K562 (cell line): ENCODE results near the gene GALNS. TPM values are rescaled to one million over a fixed set of nuclear protein-coding genes. Genes with fewer than 3 reads are reported as not detected.

Experiments
- ATAC-seq: fragments of 200-7000 bp; cut with Tn5 transposase; 3 replicates; pipeline ENCODE4 v1.9.1; 2020; ENCODE audit warnings: moderate library complexity
- BruUV-seq: library from RNA; stranded (reverse); fragments of 400-500 nt; replicated peaks from 2 replicates; lab custom pipeline; 2021; lab: Mats Ljungman, UMichigan
- CTCF ChIA-PET: fragments of 300-600 bp; formaldehyde crosslinking; extraction: SDS; loops from one replicate; lab custom pipeline; 2021; ENCODE audit warnings: low intra/inter-chr PET ratio; lab: Yijun Ruan, JAX
- POLR2A ChIA-PET: fragments of 300-600, 350-650 bp; sonication (Branson Sonifier 250); formaldehyde crosslinking; extraction: SDS; loops from one replicate; lab custom pipeline; 2021; ENCODE audit warnings: antibody characterized with exemption, inconsistent platforms; lab: Yijun Ruan, JAX
- DNase-seq, 4 experiments: peaks; one replicate each; pipeline versions ENCODE4 v3.0.0 to v3.0.0-alpha.2; 2011 to 2018; ENCODE audit warnings: low spot score in 3 of 4, mixed read lengths in 3 of 4; ENCODE audit errors: extremely low read depth in 1 of 4
- FAIRE-seq: peaks from 2 replicates; lab custom pipeline; 2011; peaks lifted over from hg19 to GRCh38; lab: Jason Lieb, UNC
- H2AFZ ChIP-seq: 2 replicates; pipeline ENCODE4 v1.6.0; 2011; ENCODE audit warnings: low read depth, low read length, control low read depth, inconsistent platforms
- H3K27ac ChIP-seq: fragments of 200-600 bp; 3 replicates; pipeline ENCODE4 v1.8.0; 2011; ENCODE audit warnings: low read depth, mild to moderate bottlenecking, control low read depth, inconsistent platforms, low read length, moderate library complexity, mixed read lengths; ENCODE audit errors: extremely low read depth
- H3K27me3 ChIP-seq, 2 experiments: fragments of 300-600 bp in 1 of 2; 2 replicates in 1 of 2; 3 replicates in 1 of 2; pipeline versions ENCODE4 v1.6.0 to v1.8.0; 2011; ENCODE audit warnings: inconsistent platforms in 2 of 2, low read length in 2 of 2, mild to moderate bottlenecking in 1 of 2, mixed read lengths in 1 of 2, moderate library complexity in 1 of 2; ENCODE audit not compliant: control insufficient read depth in 2 of 2, insufficient read depth in 2 of 2
- H3K36me3 ChIP-seq: fragments of 300-600 bp; 3 replicates; pipeline ENCODE4 v1.8.0; 2011; ENCODE audit warnings: mild to moderate bottlenecking, low read length, inconsistent platforms; ENCODE audit not compliant: control insufficient read depth, insufficient read depth
- H3K4me1 ChIP-seq, 2 experiments: fragments of 200-600 bp in 1 of 2; replicated peaks in 1 of 2; 2 replicates in 1 of 2; 3 replicates in 1 of 2; pipeline versions ENCODE4 v1.5.1 to v1.8.0; 2011; ENCODE audit warnings: inconsistent platforms in 2 of 2, low read length in 2 of 2, mild to moderate bottlenecking in 1 of 2, mixed read lengths in 1 of 2, moderate library complexity in 1 of 2; ENCODE audit not compliant: control insufficient read depth in 2 of 2, insufficient read depth in 2 of 2
- H3K4me2 ChIP-seq: 2 replicates; pipeline ENCODE4 v1.6.1; 2011; ENCODE audit warnings: low read length, control low read depth, inconsistent platforms, mixed read lengths; ENCODE audit not compliant: insufficient read depth
- H3K4me3 ChIP-seq: fragments of 200-600 bp; sonication (generic), shearing (Covaris generic); 2 replicates; pipeline ENCODE4 v1.5.1; 2016; ENCODE audit warnings: control low read depth, inconsistent platforms
- H3K79me2 ChIP-seq: fragments of 200-600 bp; 3 replicates; pipeline ENCODE4 v1.8.0; 2011; ENCODE audit warnings: low read length, inconsistent platforms; ENCODE audit not compliant: control insufficient read depth, insufficient read depth
- H3K9ac ChIP-seq, 2 experiments: 2 replicates each; pipeline versions ENCODE4 v1.6.0 to v1.6.1; 2011; ENCODE audit warnings: low read depth in 2 of 2, low read length in 2 of 2, control low read depth in 1 of 2, inconsistent platforms in 1 of 2, mild to moderate bottlenecking in 1 of 2, mixed read lengths in 1 of 2; ENCODE audit not compliant: insufficient read depth in 1 of 2
- H3K9me1 ChIP-seq: one replicate; pipeline ENCODE4 v1.6.0; 2011; ENCODE audit warnings: inconsistent platforms, mild to moderate bottlenecking, low read length, moderate library complexity; ENCODE audit not compliant: control insufficient read depth, insufficient read depth
- H3K9me3 ChIP-seq: replicated peaks from 2 replicates; pipeline ENCODE4 v1.5.1; 2011; ENCODE audit warnings: low read depth, low read length, inconsistent platforms; ENCODE audit not compliant: control insufficient read depth, insufficient read depth
- H4K20me1 ChIP-seq: replicated peaks from 2 replicates; pipeline ENCODE4 v1.6.1; 2011; ENCODE audit warnings: low read length, inconsistent platforms, mixed read lengths; ENCODE audit not compliant: control insufficient read depth, insufficient read depth
- BRCA1 ChIP-seq, 2 experiments: fragments of 450-650 bp in 1 of 2; sonication (generic) in 1 of 2; formaldehyde crosslinking in 1 of 2; IDR thresholded peaks; 2 replicates each; pipeline versions ENCODE4 v1.5.0 to v1.6.1; 2017 to 2020; ENCODE audit warnings: mild to moderate bottlenecking in 1 of 2, missing genetic modification reagents in 1 of 2
- CCNT2 ChIP-seq: IDR thresholded peaks from 2 replicates; pipeline ENCODE4 v1.6.1; 2011; ENCODE audit warnings: borderline replicate concordance, low read depth, mild to moderate bottlenecking, moderate library complexity, mixed read lengths, low read length; ENCODE audit not compliant: insufficient read length; ENCODE audit errors: extremely low read depth
- DPF2 ChIP-seq: fragments of 450-650 bp; IDR thresholded peaks from 2 replicates; pipeline ENCODE4 v1.6.1; 2016
- EWSR1 ChIP-seq: fragments of 450-650 bp; IDR thresholded peaks from 2 replicates; pipeline ENCODE4 v1.6.1; 2018; ENCODE audit warnings: borderline replicate concordance, mild to moderate bottlenecking, low read depth, moderate library complexity; ENCODE audit not compliant: partially characterized antibody
- IFI16 ChIP-seq: fragments of 250-450 bp; sonication (Bioruptor Pico); IDR thresholded peaks from 2 replicates; pipeline ENCODE4 v2.1.2; 2022; ENCODE audit warnings: mild to moderate bottlenecking, inconsistent platforms
- NFE2L1 ChIP-seq: fragments of 450-650 bp; IDR thresholded peaks from 2 replicates; pipeline ENCODE4 v1.6.1; 2016; ENCODE audit warnings: missing genetic modification characterization, low read depth, mild to moderate bottlenecking, missing compliant biosample characterization, moderate library complexity, borderline replicate concordance
- STAG1 ChIP-seq: sonication (generic); formaldehyde crosslinking; IDR thresholded peaks from 2 replicates; pipeline ENCODE4 v1.5.0; 2020; ENCODE audit warnings: missing genetic modification reagents, borderline replicate concordance
- TGIF2 ChIP-seq: sonication (generic); formaldehyde crosslinking; IDR thresholded peaks from 2 replicates; pipeline ENCODE4 v1.8.1; 2022; ENCODE audit warnings: mild to moderate bottlenecking, missing genetic modification reagents, moderate library complexity
- ZNF224 ChIP-seq: sonication (generic); formaldehyde crosslinking; IDR thresholded peaks from 2 replicates; pipeline ENCODE4 v1.8.0; 2022; ENCODE audit warnings: mild to moderate bottlenecking, missing genetic modification reagents
- ZNF232 ChIP-seq: sonication (generic); formaldehyde crosslinking; IDR thresholded peaks from 2 replicates; pipeline ENCODE4 v1.8.0; 2022; ENCODE audit warnings: mild to moderate bottlenecking, missing genetic modification reagents
- WGBS: fragments of 100-300 bp; shearing (Covaris generic); methylation state at CpG from one replicate; pipeline ENCODE4 v1.1.6; 2016; ENCODE audit warnings: low coverage, mixed read lengths; ENCODE audit not compliant: insufficient coverage; ENCODE audit errors: missing lambda C conversion rate; 5-methylcytosine and 5-hydroxymethylcytosine counted together
- in situ Hi-C: fragments of 300-500 bp; cut with MboI; formaldehyde crosslinking; loops from 4 replicates; pipeline ENCODE4 v1.15.0; 2018; ENCODE audit warnings: inconsistent platforms, mixed read lengths
- intact Hi-C: fragments of 100-400 bp; cut with micrococcal nuclease; formaldehyde crosslinking; loops from 2 replicates; pipeline ENCODE4 v1.14.2; 2022
- polyA plus RNA-seq, 8 experiments: library from polyadenylated mRNA; depleted of rRNA in 4 of 8; stranded (reverse) in 5 of 8; unstranded in 3 of 8; fragments of >200 nt; fragmentation: Nextera tagmentation in 2 of 8; fragmentation: Illumina TruSeq in 1 of 8; extraction: Ambion mirVana in 2 of 8; extraction: Trizol in 1 of 8; gene quantifications; 2 replicates each; pipeline versions ENCODE4 v1.2.1 to v1.2.3, GENCODE V29; 2011 to 2014; ENCODE audit warnings: inconsistent platforms in 1 of 8, missing spikeins in 1 of 8
- total RNA-seq, 7 experiments: library from RNA; depleted of rRNA in 6 of 7; stranded (reverse); fragments of >200 nt in 6 of 7; fragmentation: Illumina TruSeq in 2 of 7; extraction: Trizol in 2 of 7; gene quantifications; 2 replicates each; pipeline versions ENCODE4 v1.2.1 to v1.2.3, GENCODE V29; 2011 to 2021; ENCODE audit warnings: low replicate concordance in 1 of 7
- TF ChIP-seq, protein P1 (sequence below): IDR thresholded peaks from 2 replicates; pipeline ENCODE4 v1.6.1; 2016; ENCODE audit warnings: missing genetic modification characterization, missing compliant biosample characterization
- TF ChIP-seq, protein P2 (sequence below): sonication (generic); formaldehyde crosslinking; IDR thresholded peaks from 2 replicates; pipeline ENCODE4 v1.8.0; 2022; ENCODE audit warnings: missing genetic modification reagents, mild to moderate bottlenecking, moderate library complexity, borderline replicate concordance
- TF ChIP-seq, protein P3 (sequence below), 2 experiments: IDR thresholded peaks in 1 of 2; conservative IDR thresholded peaks in 1 of 2; 2 replicates each; pipeline ENCODE4 v1.6.1; 2016; ENCODE audit warnings: low read depth in 2 of 2, mild to moderate bottlenecking in 1 of 2, missing compliant biosample characterization in 1 of 2, missing genetic modification characterization in 1 of 2, moderate library complexity in 1 of 2

Gene GALNS
- total and polyA plus RNA-seq, 9 of the 15 experiments (the other 6 are each of a cell fraction or from before 2014, with no cell fraction given): 0.38 to 13.2 (median 4.3) TPM

DNA sequence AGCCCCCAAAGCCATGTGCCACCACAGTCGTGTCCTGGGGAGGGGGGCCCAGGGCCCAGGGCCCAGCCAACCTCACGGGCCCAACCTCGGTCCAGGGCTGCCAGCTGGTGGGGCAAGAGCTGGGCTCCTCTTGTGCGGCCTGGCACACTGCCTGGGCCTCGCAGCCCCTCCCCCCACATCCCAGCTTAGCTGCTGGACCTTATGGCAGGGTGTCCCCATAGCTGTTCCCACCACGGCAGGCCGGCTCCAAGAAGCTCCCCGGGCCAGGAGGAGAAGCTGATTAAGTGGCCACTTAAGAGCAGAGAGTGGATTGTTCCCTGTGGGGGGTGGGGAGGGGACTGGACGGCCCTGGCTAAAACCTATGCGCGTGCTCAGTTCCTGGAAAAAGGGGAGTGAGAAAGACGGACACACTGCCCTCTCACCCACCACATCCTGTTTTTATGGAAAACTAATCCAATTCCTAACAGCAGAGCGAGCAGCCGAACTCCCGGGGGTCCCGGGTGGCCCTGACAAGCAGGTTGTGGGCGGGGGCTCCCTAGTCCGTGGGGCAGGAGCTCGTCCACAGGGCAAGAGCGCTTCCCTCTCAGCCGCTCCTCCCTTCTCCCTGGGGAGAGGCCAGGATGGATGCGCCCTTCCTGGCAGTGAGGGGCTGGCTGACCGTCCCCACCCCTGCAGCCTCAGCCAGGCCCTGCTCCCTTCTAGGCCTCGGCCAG, 88.5 kb downstream of the GALNS start (continued):
- no peak for TF ChIP-seq CCNT2

DNA sequence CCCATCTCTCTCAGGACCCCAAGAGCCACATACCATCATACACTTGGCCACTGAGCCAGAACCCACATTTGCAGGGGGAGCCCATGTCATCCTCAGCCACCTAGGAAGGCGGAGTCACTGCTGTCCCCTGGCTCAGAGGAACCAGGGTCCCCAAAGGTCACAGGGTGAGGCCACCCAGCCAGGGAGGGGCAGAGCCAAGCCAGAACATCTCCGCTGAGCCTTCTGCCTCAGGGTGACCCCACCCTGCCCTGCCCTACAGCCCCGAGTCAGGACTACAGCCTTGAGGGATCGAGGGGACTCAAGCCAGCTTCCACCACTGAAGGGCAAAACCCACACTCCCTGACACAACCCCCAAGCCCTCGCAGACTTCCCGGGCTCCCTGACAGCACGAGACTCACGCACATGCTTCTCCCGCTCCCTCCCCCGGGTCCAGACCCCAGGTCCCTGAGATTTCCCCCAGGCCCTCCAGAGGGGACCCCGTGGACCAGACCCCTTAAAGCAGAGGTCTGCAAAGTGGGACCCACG, 89.1 kb downstream of the GALNS start:
- ChIA-PET CTCF (no interaction called here), POLR2A (interaction anchor here (0.5 to 7.2 kb wide), 6 partner anchors 11 to 134 kb away, joined by 3 to 102 read pairs (median 4); partner anchors contain the start of gene PIEZO1)
- no peak overlapping the region for H2AFZ ChIP-seq
- TF ChIP-seq, protein P1, sequence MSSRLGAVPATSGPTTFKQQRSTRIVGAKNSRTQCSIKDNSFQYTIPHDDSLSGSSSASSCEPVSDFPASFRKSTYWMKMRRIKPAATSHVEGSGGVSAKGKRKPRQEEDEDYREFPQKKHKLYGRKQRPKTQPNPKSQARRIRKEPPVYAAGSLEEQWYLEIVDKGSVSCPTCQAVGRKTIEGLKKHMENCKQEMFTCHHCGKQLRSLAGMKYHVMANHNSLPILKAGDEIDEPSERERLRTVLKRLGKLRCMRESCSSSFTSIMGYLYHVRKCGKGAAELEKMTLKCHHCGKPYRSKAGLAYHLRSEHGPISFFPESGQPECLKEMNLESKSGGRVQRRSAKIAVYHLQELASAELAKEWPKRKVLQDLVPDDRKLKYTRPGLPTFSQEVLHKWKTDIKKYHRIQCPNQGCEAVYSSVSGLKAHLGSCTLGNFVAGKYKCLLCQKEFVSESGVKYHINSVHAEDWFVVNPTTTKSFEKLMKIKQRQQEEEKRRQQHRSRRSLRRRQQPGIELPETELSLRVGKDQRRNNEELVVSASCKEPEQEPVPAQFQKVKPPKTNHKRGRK (tag): no peak
- TF ChIP-seq EWSR1 (no peak), BRCA1 (IDR thresholded peaks at IDR 0.05) (no peak), BRCA1 (CRISPR knock-in tag; IDR thresholded peaks at IDR 0.05) (no peak), TGIF2 (CRISPR knock-in tag) (peak; percentile 31; the same call in 1 of the 2 replicates), IFI16 (CRISPR knock-in tag) (no peak), NFE2L1 (no peak), ZNF224 (no peak), DPF2 (no peak), STAG1 (CRISPR knock-in tag) (no peak), ZNF232 (CRISPR knock-in tag) (no peak)
- TF ChIP-seq, protein P2, sequence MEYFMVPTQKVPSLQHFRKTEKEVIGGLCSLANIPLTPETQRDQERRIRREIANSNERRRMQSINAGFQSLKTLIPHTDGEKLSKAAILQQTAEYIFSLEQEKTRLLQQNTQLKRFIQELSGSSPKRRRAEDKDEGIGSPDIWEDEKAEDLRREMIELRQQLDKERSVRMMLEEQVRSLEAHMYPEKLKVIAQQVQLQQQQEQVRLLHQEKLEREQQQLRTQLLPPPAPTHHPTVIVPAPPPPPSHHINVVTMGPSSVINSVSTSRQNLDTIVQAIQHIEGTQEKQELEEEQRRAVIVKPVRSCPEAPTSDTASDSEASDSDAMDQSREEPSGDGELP (CRISPR knock-in tag): peak; percentile 40; the same call in 1 of the 2 replicates
- TF ChIP-seq, protein P3, sequence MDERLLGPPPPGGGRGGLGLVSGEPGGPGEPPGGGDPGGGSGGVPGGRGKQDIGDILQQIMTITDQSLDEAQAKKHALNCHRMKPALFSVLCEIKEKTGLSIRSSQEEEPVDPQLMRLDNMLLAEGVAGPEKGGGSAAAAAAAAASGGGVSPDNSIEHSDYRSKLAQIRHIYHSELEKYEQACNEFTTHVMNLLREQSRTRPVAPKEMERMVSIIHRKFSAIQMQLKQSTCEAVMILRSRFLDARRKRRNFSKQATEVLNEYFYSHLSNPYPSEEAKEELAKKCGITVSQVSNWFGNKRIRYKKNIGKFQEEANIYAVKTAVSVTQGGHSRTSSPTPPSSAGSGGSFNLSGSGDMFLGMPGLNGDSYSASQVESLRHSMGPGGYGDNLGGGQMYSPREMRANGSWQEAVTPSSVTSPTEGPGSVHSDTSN (CRISPR knock-in tag; IDR thresholded peaks at IDR 0.05; ENCODE audit: low read depth): no peak
- TF ChIP-seq, protein P3 (tag; conservative IDR thresholded peaks at IDR 0.05; ENCODE audit: low read depth): no peak

More for the DNA sequence above, 89.1 kb downstream of the GALNS start:
- ATAC-seq (no peak), FAIRE-seq (no peak), DNase-seq (peak in 3 of 4 experiments; percentile 48 to 67 (median 65))
- H3K4me1 ChIP-seq: peaks cover 62 to 99% of the 10 kb centered on the region in 2 experiments
- no peak overlapping the region for H3K4me3 ChIP-seq
- in situ Hi-C loops: no loop called here
- H3K9me1 ChIP-seq: peaks cover 16% of the 10 kb centered on the region
- no peaks in the 10 kb centered on the region for H3K27me3 ChIP-seq
- peaks cover 55% of the 10 kb centered on the region for H4K20me1 ChIP-seq
- H3K9ac ChIP-seq: peak overlapping the region; percentile 40 to 88; a peak in 3 of 4 replicates
- peaks cover 78% of the 10 kb centered on the region for H3K36me3 ChIP-seq
- intact Hi-C loops: no loop called here
- H3K9me3 ChIP-seq: no peaks in the 10 kb centered on the region
- H3K4me2 ChIP-seq: peak overlapping the region; percentile 62; the same call in 1 of the 2 replicates
- BruUV-seq: no TSS peak
- peaks cover 99% of the 10 kb centered on the region for H3K79me2 ChIP-seq
- WGBS: 49% methylated on average over 11 of the region's 12 CpGs
- H3K27ac ChIP-seq: peak overlapping the region; percentile 62
